GM23248 (cell line): ENCODE results near the gene TRA2B. TPM values are rescaled to one million over a fixed set of nuclear protein-coding genes. Genes with fewer than 3 reads are reported as not detected.

Experiments
- DNase-seq: peaks from one replicate; pipeline ENCODE4 v3.0.0-alpha.2; 2015
- H2AFZ ChIP-seq: fragments of 200-600 bp; sonication (generic); 2 replicates; pipeline ENCODE4 v1.6.1; 2016; ENCODE audit warnings: antibody characterized with exemption
- H3F3A ChIP-seq: fragments of 200-600 bp; sonication (generic); 2 replicates; pipeline ENCODE4 v1.6.1; 2016; ENCODE audit warnings: mild to moderate bottlenecking, antibody characterized with exemption, mixed run types; ENCODE audit not compliant: insufficient read depth
- H3K27ac ChIP-seq: fragments of 200-600 bp; sonication (generic); 2 replicates; pipeline ENCODE4 v1.5.1; 2016; ENCODE audit warnings: mild to moderate bottlenecking
- H3K27me3 ChIP-seq: fragments of 200-600 bp; sonication (generic); replicated peaks from 2 replicates; pipeline ENCODE4 v1.6.1; 2016; ENCODE audit warnings: mild to moderate bottlenecking; ENCODE audit not compliant: insufficient read depth
- H3K36me3 ChIP-seq: fragments of 200-600 bp; sonication (generic); 2 replicates; pipeline ENCODE4 v1.6.1; 2016; ENCODE audit warnings: low read depth, mild to moderate bottlenecking
- H3K4me1 ChIP-seq: fragments of 200-600 bp; sonication (generic); 2 replicates; pipeline ENCODE4 v1.6.1; 2016; ENCODE audit warnings: mild to moderate bottlenecking; ENCODE audit not compliant: insufficient read depth
- H3K4me2 ChIP-seq: fragments of 200-600 bp; sonication (generic); one replicate; pipeline ENCODE4 v1.6.1; 2016; ENCODE audit warnings: mild to moderate bottlenecking; ENCODE audit not compliant: unreplicated experiment
- H3K4me3 ChIP-seq: fragments of 200-600 bp; sonication (generic); 2 replicates; pipeline ENCODE4 v1.5.1; 2016; ENCODE audit warnings: mild to moderate bottlenecking
- H3K79me2 ChIP-seq: fragments of 200-600 bp; sonication (generic); 2 replicates; pipeline ENCODE4 v1.6.1; 2016; ENCODE audit warnings: mild to moderate bottlenecking; ENCODE audit not compliant: insufficient read depth
- H3K9ac ChIP-seq: fragments of 200-600 bp; sonication (generic); 2 replicates; pipeline ENCODE4 v1.6.1; 2016; ENCODE audit warnings: mild to moderate bottlenecking
- H3K9me2 ChIP-seq: fragments of 200-600 bp; sonication (generic); 2 replicates; pipeline ENCODE4 v1.6.1; 2016; ENCODE audit warnings: mixed run types, mild to moderate bottlenecking, moderate library complexity; ENCODE audit not compliant: insufficient read depth
- H3K9me3 ChIP-seq: fragments of 200-600 bp; sonication (generic); one replicate; pipeline ENCODE4 v1.6.1; 2017; ENCODE audit warnings: low read depth
- H4K20me1 ChIP-seq: fragments of 200-600 bp; sonication (generic); 2 replicates; pipeline ENCODE4 v1.6.0; 2016; ENCODE audit not compliant: insufficient read depth
- EZH2 ChIP-seq: fragments of 200-600 bp; sonication (generic); IDR thresholded peaks from 2 replicates; pipeline ENCODE4 v1.6.1; 2018; ENCODE audit warnings: antibody characterized with exemption, mild to moderate bottlenecking; ENCODE audit not compliant: insufficient read depth, poor library complexity, severe bottlenecking
- EZH2phosphoT487 ChIP-seq: fragments of 200-600 bp; sonication (generic); IDR thresholded peaks from 2 replicates; pipeline ENCODE4 v1.6.1; 2018; ENCODE audit warnings: antibody characterized with exemption, moderate library complexity, mild to moderate bottlenecking, low read depth; ENCODE audit not compliant: insufficient read depth
- WGBS, 2 experiments: methylation state at CpG; one replicate each; pipeline ENCODE4 v1.1.6; 2015 to 2017; ENCODE audit warnings: low lambda C conversion rate in 2 of 2, low coverage in 1 of 2; ENCODE audit errors: missing lambda C conversion rate in 2 of 2; 5-methylcytosine and 5-hydroxymethylcytosine counted together
- in situ Hi-C: fragments of 300-500 bp; cut with MboI; formaldehyde crosslinking; loops from 2 replicates; pipeline ENCODE4 v1.15.0; 2020
- polyA plus RNA-seq: library from polyadenylated mRNA; unstranded; fragments of >200 nt; fragmentation: Nextera tagmentation; extraction: Ambion mirVana; gene quantifications from 2 replicates; pipeline ENCODE4 v1.2.1, GENCODE V29; 2016
- total RNA-seq: library from RNA; depleted of rRNA; stranded (reverse); fragments of >200 nt; shearing (Covaris generic); gene quantifications from 2 replicates; pipeline ENCODE4 v1.2.3, GENCODE V29; 2014

Gene TRA2B
- total and polyA plus RNA-seq, 2 experiments from 2014 or later = 111 to 138 TPM

- in situ Hi-C loops = no loop called here
- H3K9me2 ChIP-seq = no peaks in the 10 kb centered on the region
- no peaks in the 10 kb centered on the region for H3K27me3 ChIP-seq
- no peaks in the 10 kb centered on the region for H3K4me1 ChIP-seq
- H3K9ac ChIP-seq = no peak overlapping the region
- no peaks in the 10 kb centered on the region for H3K9me3 ChIP-seq
- no peak overlapping the region for H3K27ac ChIP-seq
- no peak overlapping the region for H3K4me3 ChIP-seq
- H3K4me2 ChIP-seq = no peak overlapping the region
- TF ChIP-seq EZH2phosphoT487 (no peak), EZH2 (no peak)
- no peaks in the 10 kb centered on the region for H3K79me2 ChIP-seq
- 83 to 92% methylated on average over 4 of the region's 4 CpGs for WGBS, 2 experiments
- no peaks in the 10 kb centered on the region for H4K20me1 ChIP-seq
- H3K36me3 ChIP-seq = no peaks in the 10 kb centered on the region
- no peak for DNase-seq
- H3F3A ChIP-seq = no peaks in the 10 kb centered on the region
- no peak overlapping the region for H2AFZ ChIP-seq
These were observed 55.9 kb downstream of the TRA2B start for GRCh38 chr3:185881926-185882325.

- H2AFZ ChIP-seq = no peak overlapping the region
- no peaks in the 10 kb centered on the region for H3K36me3 ChIP-seq
- peak; percentile 41 for DNase-seq
- WGBS, 2 experiments = 84 to 85% methylated on average over 7 of the region's 7 CpGs
- H3K27me3 ChIP-seq = no peaks in the 10 kb centered on the region
- no peak overlapping the region for H3K4me2 ChIP-seq
- in situ Hi-C loops = no loop called here
- H4K20me1 ChIP-seq = no peaks in the 10 kb centered on the region
- no peaks in the 10 kb centered on the region for H3F3A ChIP-seq
- no peak overlapping the region for H3K4me3 ChIP-seq
- TF ChIP-seq EZH2 (no peak), EZH2phosphoT487 (no peak)
- H3K9me3 ChIP-seq = no peaks in the 10 kb centered on the region
- no peaks in the 10 kb centered on the region for H3K9me2 ChIP-seq
- H3K79me2 ChIP-seq = no peaks in the 10 kb centered on the region
- no peaks in the 10 kb centered on the region for H3K4me1 ChIP-seq
- no peak overlapping the region for H3K27ac ChIP-seq
- H3K9ac ChIP-seq = no peak overlapping the region
These were observed 57.2 kb downstream of the TRA2B start for GRCh38 chr3:185880600-185880999.

- Histone ChIP-seq H3K36me3 (no peaks in the 10 kb centered on the region), H3K27ac (no peak overlapping the region), H3K27me3 (no peaks in the 10 kb centered on the region), H4K20me1 (no peaks in the 10 kb centered on the region), H3K9ac (no peak overlapping the region), H3K4me2 (no peak overlapping the region), H3F3A (no peaks in the 10 kb centered on the region), H3K9me3 (no peaks in the 10 kb centered on the region), H3K9me2 (no peaks in the 10 kb centered on the region), H3K4me3 (no peak overlapping the region), H3K4me1 (no peaks in the 10 kb centered on the region), H2AFZ (no peak overlapping the region), H3K79me2 (no peaks in the 10 kb centered on the region)
- WGBS, 2 experiments = 52 to 57% methylated on average over 5 of the region's 5 CpGs
- no peak for TF ChIP-seq EZH2phosphoT487
- DNase-seq = no peak
- in situ Hi-C loops = no loop called here
These were observed 58.9 kb downstream of the TRA2B start for GRCh38 chr3:185878920-185879319.

DNA sequence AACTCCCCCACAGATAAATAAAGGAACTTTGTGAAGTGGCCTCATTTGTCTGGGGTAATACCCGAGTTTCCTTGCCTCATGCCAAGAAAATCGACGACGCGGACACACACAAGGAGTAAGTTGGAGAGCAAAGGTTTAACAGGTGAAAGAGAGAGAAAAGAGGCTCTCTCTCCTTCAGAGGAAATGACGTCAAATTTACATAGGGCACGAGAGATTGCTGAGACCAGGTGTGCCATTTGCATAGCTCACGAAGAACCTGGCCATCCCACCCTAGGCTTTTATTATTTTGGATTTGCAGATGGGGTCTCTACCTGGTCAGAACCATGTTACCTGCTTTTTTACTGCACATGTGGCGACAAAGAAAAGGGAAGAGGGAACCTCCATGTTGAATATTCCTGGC lies 63.7 kb downstream of the TRA2B start:
- H3F3A ChIP-seq = no peaks in the 10 kb centered on the region
- in situ Hi-C loops = no loop called here
- H3K9me3 ChIP-seq = no peaks in the 10 kb centered on the region
- no peaks in the 10 kb centered on the region for H4K20me1 ChIP-seq
- no peak overlapping the region for H3K9ac ChIP-seq
- H3K36me3 ChIP-seq = no peaks in the 10 kb centered on the region
- no peak for DNase-seq
- no peak overlapping the region for H3K27ac ChIP-seq
- 44 to 53% methylated on average over 9 of the region's 9 CpGs for WGBS, 2 experiments
- H3K4me2 ChIP-seq = no peak overlapping the region
- no peak overlapping the region for H2AFZ ChIP-seq
- H3K27me3 ChIP-seq = no peaks in the 10 kb centered on the region
- TF ChIP-seq EZH2phosphoT487 (no peak), EZH2 (no peak)
- H3K79me2 ChIP-seq = no peaks in the 10 kb centered on the region
- no peaks in the 10 kb centered on the region for H3K4me1 ChIP-seq
- H3K9me2 ChIP-seq = no peaks in the 10 kb centered on the region
- H3K4me3 ChIP-seq = no peak overlapping the region

- H3K79me2 ChIP-seq = no peaks in the 10 kb centered on the region
- H3K9ac ChIP-seq = no peak overlapping the region
- no peak overlapping the region for H2AFZ ChIP-seq
- H3K4me2 ChIP-seq = no peak overlapping the region
- H4K20me1 ChIP-seq = no peaks in the 10 kb centered on the region
- no peaks in the 10 kb centered on the region for H3K9me2 ChIP-seq
- no peak overlapping the region for H3K27ac ChIP-seq
- no peak for DNase-seq
- TF ChIP-seq EZH2phosphoT487 (no peak), EZH2 (no peak)
- H3K27me3 ChIP-seq = no peaks in the 10 kb centered on the region; the same call in 1 of the 2 replicates
- no peaks in the 10 kb centered on the region for H3K9me3 ChIP-seq
- 61 to 68% methylated on average over 2 of the region's 2 CpGs for WGBS, 2 experiments
- H3K36me3 ChIP-seq = no peaks in the 10 kb centered on the region
- in situ Hi-C loops = no loop called here
- no peaks in the 10 kb centered on the region for H3F3A ChIP-seq
- H3K4me1 ChIP-seq = no peaks in the 10 kb centered on the region
- no peak overlapping the region for H3K4me3 ChIP-seq
These were observed 70.2 kb downstream of the TRA2B start for GRCh38 chr3:185867650-185868049.
